CD4-positive, alpha-beta T cell treated with Interleukin-6 at 100 ng/mL for 8 hours (primary cell): ENCODE data around the gene ZNF133.

ENCODE experiments used
- DNase-seq: peaks from one replicate; pipeline ENCODE4 v3.0.0-alpha.2; 2020; ENCODE audit warnings: mixed read lengths, low spot score

The ZNF133 gene

GRCh38 chr20:18361678-18362077 is 73.4 kb downstream of the ZNF133 start:
- no peak for DNase-seq

GRCh38 chr20:18362916-18363315 is 74.6 kb downstream of the ZNF133 start:
- DNase-seq, result no peak

GRCh38 chr20:18363708-18364107 is 75.4 kb downstream of the ZNF133 start:
- no peak for DNase-seq

- no peak for DNase-seq
Observed at GRCh38 chr20:18364768-18365167, 76.4 kb downstream of the ZNF133 start.
